HG03469 (cell line): ENCODE results near the gene PSAPL1.

Experiments
- ATAC-seq: cut with Tn5 transposase; IDR thresholded peaks from one replicate; pipeline ENCODE4 v1.9.1; 2021; ENCODE audit warnings: mild to moderate bottlenecking, moderate library complexity, moderate number of reproducible peaks; ENCODE audit not compliant: unreplicated experiment

The PSAPL1 gene

DNA sequence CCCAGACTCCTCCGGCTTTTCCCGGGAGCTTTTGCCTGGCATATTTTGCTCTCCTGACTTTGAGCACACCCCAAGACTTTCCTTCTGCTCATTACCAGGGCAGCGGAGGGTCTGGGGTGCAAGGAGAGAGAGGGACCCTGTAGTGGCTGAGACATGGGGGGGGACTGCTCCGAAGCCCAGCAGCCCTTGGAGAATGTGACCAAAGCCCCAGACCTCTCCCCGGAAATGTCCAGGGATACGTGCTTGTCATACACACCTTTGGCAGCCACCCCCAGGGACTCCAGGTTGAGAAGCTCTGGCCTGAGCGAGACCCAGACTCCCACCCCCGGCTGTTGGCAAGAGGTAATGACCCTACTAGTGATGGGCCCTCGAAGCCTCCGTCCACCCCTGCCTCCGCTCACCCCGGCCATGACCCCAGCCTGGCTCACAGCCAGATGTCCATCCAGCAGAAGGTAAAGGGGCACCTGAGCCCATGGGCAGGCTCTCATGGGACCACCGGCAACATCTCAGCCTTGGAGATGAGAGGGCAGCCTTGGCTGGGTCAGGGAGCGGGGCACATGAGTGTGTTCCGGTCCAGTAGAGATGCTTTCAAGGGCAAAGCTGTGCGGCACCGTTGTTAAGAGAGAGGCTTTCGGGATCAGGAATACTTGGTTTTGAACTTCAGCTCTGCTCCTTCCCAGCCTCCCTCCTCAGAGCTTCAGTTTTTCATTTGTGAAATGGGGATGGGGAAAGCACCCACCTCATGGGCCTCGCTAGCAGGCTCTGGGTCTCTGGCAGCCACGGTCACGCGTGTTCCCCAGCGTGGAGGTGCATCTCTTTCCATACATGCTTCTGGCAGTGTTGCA lies 2.0 kb downstream of the PSAPL1 start:
- ATAC-seq, result no peak

DNA sequence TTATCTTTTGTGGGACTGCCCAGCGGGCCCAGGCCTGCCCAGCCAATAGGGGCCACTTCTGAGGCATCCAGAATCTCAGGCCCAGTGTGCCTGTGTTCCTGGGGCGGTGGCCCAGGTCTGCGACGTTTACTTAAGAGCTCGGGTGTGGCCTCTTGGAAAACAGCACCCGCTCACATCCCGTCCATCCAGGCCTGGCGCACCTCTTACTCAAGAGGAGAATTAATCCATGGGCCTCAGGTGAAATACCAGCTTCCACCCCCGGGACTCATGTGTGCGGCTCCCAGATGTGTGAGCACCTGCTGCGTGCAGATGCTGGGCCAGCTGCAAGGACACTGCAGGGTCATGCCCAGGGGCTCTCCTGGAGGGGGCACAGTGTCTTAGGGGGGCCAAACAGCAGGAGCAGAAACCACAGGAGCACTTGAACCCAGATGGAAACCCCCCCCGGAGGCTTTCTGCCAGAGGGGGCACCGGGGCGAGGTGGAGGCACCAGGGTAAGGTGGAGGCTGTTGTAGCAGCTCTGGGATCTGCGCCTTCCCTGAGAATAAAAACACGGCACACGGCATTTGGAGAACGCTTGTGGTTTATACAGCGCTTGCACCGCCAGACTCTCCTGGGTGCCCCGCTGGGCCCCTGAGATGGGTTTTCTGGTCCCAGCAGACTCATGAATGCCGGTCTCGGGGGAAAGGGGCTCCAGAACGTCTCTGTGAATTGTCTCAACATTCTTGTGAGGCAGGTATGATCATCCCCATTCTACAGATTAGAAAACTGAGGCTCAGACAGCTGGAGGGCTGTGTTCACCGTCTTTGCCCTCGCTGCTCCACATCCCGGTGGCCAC lies 2.8 kb downstream of the PSAPL1 start:
- ATAC-seq, result no peak

DNA sequence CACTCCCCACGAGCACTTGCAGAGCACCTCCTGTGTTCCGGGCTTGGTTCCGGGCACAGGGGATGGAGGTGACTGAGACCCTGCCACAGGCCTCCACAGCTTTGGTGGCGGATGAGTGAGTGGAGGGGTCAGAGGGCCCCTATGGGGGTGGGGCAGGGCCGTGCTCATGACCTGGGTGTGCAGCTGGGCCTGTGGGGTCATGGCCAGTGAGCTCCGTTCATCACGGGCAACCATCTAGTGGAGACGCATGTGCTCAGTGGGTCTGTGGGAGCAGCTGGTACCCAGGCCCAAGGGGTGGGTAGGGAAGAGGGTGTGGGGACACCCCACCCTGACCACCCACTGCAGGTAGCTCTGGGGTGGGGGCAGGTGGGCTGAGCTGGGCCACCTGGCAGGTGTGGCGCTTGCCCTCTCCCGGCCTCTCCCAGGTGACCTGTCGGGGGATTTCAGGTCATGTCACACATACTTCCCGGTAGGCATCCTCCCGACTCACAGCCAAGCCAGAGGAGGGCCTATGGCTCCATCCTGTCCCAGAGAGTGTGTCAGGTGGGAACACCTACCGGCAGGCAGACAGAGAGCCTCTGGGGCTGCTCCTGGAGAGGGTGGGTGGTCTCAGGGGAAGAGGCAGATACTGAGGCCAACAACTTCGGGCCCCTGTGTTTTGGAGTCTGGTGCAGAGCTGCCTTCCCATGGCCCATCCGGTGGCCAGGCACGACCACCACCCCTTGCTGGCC lies 3.6 kb downstream of the PSAPL1 start:
- ATAC-seq, result no peak

DNA sequence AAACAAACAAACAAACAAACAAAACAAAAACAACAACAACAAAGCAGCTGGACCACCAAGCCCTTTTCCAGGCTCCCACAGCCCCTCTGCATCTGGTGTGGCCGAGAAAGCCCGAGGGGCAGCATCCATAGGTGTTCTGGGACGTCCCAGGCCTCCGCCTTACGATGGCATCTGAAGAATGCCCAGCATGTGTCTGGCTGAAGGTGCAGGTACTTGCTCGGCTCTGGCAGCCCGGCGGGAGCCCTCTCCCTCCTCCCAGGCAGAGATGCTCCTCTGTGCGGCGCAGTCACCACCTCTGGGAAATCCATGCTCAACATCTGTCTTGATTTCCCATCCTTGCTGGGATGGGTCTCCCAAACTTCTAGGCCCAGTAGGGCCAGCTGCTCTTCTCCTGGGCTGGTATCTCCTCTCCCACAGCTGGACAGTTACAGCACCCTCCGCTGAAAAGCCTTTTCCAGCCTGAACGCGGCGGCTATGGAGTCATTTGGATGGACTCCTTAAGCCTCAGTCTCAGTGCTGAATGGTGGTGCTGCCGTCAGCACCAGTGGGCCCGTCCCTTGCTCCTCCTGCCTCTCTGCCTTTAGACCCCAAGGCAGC lies 4.3 kb downstream of the PSAPL1 start:
- ATAC-seq, result no peak

DNA sequence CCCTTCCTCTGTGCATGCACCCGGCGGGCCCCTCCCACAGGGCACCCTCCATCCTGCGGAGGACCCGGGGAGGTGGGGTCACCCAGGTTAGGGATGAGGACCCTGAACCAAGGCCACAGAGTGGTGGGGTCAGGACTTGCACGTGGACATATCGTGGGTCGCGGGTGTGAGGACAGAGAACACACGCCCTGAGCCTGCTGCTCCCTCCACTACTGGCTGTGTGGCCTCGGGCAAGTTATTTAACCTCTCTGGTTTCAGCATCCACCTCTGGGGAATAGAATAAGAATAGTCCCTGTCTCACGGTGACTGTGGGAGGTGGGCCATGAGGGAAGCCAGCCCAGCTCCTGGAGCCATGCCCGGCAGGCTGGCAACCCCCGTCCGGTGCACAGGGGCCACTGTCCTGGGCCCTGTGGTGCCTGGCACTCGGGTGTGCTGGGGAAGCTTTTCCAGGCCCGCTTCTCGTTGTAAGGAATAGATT lies 5.1 kb downstream of the PSAPL1 start:
- ATAC-seq, result no peak

DNA sequence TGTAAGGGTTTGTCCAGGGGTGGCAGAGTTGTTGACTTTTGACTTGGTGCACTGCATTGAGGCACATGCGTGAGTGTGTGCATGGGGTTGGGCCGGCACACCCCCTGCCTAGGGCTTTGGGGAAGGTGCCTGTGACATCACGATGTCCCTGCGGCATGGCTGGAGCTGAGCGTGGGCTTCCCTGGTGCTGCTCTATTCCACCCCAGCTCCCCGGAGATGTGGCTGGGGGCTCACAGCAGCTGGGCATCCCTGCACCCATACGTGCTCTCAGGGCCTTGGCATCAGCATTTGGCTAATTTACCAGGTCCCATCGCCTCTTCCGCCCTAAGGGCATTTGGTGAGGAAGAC lies 5.7 kb downstream of the PSAPL1 start:
- ATAC-seq, result no peak

DNA sequence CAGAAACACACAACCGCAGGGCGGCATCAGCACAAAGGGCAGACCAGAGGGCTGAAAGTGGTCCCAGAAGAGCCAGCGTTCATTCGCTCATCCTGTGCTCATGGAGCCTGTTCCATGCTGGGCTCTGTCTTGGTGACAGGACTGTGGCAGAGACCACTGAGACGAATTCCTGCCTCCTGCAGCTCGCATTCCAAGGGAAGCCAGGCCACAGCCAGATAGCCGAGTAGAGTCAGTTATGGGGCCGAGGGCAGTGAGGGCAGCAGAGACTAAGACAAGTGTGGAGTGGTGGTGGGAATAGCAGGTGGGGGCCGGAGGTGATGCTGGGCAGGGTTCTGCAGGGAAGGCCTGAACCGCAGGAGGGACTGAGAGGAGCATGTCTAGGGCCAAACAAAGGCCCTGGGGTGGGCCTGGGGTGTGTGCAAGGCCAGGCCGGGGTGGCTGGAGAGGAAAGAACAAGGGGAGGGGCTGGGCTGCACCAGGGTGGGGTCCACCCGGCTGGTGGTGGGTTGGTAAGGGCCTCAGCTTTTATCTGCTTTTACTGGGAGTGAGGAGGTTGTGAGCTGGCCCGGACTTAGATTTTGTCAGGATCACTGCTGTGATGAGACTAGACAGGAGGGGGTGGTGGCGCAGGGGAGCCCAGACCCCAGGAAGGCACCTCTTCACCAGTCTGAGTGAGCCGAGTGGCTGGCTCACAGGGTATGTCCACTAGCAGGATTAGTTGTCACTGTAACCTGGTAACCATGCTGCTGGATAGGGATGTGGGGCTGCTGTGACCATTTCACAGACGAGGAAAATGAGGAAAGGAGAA lies 6.3 kb downstream of the PSAPL1 start:
- no peak for ATAC-seq

DNA sequence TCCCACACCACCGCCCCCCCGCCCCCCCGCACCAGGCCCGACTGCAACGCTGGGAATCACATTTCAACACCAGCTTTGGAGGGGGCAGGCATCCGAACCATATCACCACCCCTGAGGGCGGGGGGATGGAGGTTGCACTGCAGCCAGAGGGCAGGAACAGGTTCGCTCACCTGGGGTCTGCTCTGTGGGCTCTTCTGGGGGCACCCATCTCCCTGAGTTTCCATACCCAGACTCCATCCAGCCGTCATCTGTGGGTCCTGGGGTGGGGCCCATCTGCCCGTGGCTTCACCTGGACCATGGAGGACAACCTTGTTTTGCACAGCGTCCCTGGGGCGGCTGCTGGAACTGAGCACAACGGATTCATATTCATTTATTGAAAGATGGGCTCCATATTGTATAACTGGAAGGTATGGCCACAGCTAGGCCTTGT lies 6.9 kb downstream of the PSAPL1 start:
- ATAC-seq, result no peak

DNA sequence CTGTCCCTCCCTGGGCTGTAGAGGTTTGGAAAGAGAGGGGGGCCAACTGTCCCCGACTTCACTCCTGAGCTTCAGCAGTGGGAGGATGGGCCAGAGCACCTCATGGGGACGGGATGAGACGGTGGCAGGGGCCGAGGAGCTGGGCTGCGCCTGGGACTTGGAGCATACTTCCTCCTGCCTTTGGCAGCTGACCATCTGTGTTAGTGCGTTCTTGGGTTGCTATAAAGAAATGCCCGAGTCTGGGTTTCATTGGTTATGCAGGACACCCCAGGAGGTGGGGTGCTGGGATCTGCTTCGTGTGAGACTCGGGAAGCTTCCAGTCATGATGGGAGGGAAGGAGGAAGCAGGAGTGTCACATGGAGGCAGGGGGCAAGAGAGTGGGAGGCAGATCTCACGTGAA lies 7.4 kb downstream of the PSAPL1 start:
- no peak for ATAC-seq

DNA sequence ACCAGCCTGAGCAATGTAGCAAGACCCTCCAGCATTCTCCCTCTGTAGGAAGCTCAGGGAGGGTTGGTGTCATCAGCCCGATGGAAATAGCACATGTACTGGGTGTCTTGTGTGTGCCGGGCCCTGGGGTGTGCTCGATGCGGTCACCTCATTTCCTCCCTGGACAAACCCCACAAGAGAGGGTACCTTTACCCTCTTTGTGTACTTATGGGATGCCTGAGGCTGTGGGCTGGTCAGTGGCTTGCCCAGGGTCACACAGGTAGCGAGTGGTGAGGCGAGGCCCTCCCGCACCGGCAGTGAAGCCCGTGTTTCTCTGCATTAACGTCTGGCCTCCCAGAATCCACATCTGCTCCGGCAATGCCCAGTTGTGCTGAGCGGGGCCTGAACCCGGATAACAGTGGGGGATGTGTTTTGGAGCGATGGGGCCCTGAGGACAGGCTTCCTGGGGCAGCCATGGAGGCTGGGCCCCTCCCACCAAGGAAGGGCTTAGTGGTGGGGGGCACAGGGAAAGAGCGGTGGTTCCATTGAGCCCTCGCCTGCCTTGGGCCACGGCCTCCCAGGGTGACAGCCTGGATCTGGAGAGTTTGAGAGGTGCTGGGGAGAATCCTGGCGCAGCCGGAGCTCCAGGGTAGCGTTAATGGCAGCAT lies 8.1 kb downstream of the PSAPL1 start:
- ATAC-seq, result no peak

DNA sequence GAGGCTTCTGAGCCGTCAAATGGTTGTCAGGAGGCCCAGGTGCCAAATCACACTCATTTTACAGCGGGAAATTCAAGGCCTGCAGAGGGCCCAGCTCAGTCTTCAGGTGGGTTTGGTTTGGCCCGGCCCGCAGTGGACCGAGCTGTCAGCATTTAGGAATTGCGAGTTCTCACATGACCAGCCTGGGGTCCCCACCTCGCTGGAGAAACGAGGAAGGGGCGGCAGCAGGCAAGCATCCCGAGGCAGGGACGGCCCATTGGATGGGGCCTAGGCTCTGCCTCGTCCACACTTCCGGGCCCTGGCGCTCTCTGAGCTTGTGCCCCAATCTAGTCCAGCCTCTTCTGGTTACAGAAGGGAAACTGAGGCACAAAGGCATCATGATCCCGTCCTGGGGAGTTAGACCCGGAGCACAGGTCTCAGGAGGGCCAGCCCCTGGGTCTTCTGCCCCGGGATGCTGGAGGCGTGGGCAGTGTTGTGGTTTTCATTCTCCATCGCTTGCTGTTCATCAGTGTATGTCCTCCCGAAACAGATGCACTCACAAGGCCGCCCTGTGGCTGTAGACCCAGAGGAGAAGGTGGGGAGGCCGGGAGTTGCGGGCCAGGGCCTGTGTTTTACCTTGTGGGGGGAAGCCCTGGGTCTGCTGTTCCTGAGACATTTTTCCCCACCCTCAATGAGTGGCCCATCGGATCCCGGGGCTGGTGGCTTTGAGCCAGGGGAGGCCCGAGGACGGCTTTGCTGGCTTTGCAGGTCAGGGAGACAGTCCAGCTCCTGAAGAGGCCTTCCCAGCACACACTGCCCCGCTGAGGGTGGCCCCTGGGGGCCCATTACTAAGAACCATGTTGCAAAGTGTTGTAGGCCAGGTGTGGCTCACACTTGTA lies 8.9 kb downstream of the PSAPL1 start:
- no peak for ATAC-seq

DNA sequence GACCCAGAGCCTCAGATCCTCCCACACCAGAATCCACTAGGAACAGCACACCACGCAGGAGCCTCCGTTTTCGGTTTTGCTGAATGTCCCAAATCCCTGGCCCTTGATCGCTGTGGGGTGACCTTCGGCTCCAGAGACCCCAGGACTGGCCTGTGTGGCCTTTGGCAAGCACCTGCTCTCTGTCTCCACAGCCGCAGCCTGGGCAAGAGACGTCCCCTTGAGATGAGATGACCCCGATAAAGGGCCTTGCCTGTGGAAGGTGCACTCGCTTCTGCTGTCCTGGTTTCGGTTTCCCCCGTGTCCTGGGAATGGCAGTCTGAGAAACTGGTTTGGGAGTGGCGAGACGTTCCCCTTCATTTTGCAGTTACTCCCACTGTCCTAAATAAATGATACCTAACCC lies 9.6 kb downstream of the PSAPL1 start:
- ATAC-seq, result no peak

DNA sequence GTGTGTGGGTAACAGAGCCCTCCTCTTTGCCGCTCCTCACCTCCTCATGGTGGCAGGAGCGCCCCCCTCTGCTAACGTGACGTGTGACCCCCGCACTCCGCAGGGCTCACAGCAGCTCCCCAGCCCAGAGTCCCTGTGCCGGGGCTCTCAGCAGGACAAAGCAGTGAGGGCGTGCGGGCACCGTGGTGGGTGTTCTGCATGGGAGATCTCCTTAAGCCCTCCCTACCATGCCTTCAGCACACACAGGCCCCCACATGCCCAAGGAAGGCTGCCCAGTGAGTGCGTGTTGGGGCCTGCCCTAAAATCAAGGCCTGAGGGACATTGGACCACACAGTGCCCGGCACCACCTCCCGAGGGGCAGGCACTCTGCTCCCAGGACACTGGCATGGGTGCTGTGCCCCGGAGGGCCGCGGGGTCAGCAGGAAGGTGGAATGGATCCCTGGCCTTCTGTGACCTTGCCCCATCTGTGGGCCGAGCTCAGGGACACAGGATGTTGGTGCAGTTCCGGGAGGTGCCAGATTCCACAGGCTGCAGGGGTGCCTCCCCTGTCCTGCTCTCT lies 10.1 kb downstream of the PSAPL1 start:
- ATAC-seq, result no peak

DNA sequence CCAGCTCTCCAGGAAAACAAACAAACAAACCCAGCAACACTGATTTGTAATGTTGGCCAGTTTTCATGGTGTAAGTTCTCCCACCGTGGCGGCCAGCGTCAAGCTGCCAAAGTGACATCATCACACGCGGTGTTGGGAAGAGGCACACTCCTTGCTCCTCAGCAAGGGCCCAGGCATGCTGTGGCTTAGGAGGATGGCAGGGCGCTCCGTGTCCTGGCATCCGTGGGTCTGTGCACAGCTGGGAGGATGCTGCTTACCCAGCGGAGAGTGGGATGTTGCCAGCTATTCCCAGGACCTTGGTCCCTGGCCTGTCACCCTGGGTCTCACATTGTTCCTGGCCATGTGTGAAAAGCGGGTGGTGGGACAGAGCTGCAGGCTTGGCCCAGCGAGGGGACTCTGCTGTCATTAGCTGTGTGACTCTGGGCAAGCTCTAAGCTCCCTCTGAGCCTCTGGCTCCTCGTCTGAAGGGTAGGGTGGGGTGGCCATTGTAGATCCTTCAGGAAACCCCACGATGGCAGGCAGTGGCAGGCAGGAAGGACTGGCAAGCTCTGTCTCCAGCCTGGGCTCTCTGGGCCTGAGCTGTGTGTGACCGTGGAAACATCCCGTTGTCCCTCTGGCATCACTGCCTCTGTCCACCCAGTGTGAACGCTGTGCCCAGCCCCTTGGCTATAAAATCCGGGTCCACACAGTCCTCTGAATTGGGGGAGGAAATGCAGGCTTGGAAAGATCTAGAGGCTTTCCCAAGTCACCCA lies 10.8 kb downstream of the PSAPL1 start:
- no peak for ATAC-seq

DNA sequence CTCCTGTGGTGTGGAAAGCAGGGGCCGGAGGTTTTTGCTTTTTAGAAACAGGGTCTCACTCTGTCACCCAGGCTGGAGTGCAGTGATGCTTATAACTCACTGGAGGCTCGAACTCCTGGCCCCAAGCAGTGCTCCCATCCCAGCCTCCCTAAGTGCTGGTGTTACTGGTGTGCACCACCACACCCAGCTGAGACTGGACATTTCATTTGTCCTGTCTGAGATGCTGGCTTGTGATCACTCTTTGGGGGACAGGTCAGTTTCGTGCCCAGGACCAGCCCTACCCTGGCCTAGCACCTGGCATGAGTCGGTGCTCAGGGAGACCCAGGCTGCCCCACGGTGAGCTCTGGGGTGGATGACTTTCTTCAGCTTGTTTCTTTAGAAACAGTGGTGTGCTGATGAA lies 11.3 kb downstream of the PSAPL1 start:
- ATAC-seq, result no peak

DNA sequence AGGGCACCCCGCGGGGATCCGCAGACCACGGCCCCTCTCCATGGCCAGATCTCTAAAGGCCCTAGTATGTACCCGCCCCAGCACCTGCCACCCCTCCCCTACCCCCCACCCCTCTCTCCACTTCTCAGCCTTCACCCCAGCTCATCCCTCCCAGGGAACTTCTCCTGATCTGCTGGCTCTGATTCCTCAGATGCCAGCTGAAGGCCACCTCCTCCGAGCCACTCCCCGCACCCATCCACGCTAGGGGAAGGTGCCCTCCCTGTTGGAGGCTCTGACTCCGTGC lies 11.9 kb downstream of the PSAPL1 start:
- no peak for ATAC-seq

DNA sequence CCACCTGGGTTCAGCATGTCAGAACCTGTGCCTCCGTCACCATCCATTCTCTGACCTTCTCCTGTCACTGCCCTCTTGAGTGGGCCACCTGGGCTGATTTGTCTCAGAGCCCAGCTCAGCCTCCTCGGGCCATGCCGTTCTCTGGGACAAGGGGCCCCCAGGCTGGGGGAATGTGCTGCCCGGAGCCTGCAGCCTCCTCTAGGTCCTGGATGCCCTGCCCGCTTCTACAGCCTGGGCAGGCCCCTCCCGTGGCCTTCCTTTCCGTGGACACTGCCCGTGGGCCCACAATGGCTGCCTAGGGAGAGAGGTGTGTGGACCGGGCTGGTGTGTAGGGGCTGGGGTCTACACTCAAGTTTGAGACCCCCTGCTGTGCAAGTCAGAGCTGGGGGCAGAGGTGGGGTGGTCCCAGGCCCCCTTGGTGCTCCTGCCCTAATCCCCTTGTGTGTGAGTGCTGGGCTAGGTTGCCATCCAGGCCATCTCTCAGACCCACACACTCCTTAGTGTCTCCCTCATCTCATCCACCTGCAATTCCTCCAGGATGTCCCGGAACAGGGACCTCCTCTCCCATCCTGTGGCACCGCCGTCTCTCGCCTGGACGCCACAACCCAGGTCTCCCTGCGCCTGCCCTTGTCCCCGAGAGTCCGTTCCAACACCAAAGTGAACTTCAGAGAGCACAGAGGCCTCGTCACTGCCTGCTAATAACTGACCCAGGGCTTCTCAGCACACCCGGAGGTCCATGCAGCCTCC lies 12.4 kb downstream of the PSAPL1 start:
- ATAC-seq, result no peak
